GM18907 (cell line): ENCODE data around the gene UBFD1.
"Not testable (repeated sequence)": the region's sequence is repeated elsewhere in the genome, so short reads cannot be mapped to it uniquely, and the experiment has no call there.

Experiments
- ATAC-seq: cut with Tn5 transposase; IDR thresholded peaks from one replicate; pipeline ENCODE4 v1.9.1; 2021; ENCODE audit warnings: mild to moderate bottlenecking, moderate library complexity; ENCODE audit not compliant: unreplicated experiment

The UBFD1 gene

GRCh38 chr16:23564575-23565363 is 7.2 kb downstream of the UBFD1 start:
- no peak for ATAC-seq

GRCh38 chr16:23566724-23567123 is 9.2 kb downstream of the UBFD1 start:
- no peak for ATAC-seq

GRCh38 chr16:23567602-23568001 is 10.1 kb downstream of the UBFD1 start:
- no peak for ATAC-seq

- no peak for ATAC-seq
Observed at GRCh38 chr16:23570992-23571632, 13.6 kb downstream of the UBFD1 start.

- no peak for ATAC-seq
Observed at GRCh38 chr16:23571895-23572294, 14.4 kb downstream of the UBFD1 start.

- ATAC-seq = no peak
Observed at GRCh38 chr16:23572394-23572793, 14.9 kb downstream of the UBFD1 start.

GRCh38 chr16:23573817-23574216 is 16.3 kb downstream of the UBFD1 start:
- ATAC-seq = no peak

- no peak for ATAC-seq
Observed at GRCh38 chr16:23575834-23576233, 18.3 kb downstream of the UBFD1 start.

- ATAC-seq = no peak
Observed at GRCh38 chr16:23577493-23577892, 20.0 kb downstream of the UBFD1 start.

DNA sequence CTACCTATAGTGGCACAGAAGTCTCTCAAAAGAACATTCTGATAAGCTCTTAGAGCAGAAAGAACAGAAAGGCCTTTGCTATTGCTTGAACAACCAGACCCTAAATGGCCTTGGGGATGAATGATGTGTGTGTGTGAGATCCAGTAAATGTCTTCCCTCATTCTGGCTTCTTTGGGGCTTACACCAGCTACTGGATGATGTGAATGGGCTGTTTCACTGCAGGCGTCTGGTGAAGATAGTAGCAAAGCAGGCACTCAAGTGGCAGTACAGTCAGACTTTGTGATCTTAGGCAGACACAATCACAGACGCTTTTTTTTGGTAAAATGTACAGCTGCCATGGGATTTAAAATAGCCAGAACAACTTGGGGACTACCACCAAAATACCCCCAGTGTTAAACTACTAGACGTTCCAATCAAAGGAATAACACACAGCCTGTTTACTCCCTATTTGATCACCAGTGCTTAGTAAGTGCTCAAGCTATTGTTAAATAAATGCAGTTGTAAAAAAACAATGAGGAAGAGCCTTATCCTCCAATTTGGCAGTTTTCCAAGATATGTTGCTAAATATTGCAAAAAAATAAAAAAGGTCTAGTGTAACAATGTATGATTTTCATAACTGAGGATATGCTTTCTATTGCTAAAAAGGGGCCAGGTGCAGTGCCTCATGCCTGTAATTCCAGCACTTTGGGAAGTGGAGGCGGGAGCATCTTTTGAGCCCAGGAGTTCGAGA is 20.7 kb downstream of the UBFD1 start:
- ATAC-seq = no peak

- no peak for ATAC-seq
Observed at GRCh38 chr16:23579371-23579770, 21.8 kb downstream of the UBFD1 start.

- ATAC-seq = no peak
Observed at GRCh38 chr16:23580391-23580790, 22.9 kb downstream of the UBFD1 start.

GRCh38 chr16:23581764-23582163 is 24.2 kb downstream of the UBFD1 start:
- ATAC-seq = no peak

DNA sequence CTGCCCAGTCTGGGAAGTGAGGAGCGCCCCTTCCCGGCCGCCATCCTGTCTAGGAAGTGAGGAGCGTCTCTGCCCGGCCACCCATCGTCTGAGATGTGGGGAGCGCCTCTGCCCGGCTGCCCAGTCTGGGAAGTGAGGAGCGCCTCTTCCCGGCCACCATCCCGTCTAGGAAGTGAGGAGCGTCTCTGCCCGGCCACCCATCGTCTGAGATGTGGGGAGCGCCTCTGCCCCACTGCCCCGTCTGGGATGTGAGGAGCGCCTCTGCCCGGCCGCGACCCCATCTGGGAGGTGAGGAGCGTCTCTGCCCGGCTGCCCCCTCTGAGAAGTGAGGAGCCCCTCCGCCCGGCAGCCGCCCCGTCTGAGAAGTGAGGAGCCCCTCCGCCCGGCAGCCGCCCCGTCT is 25.7 kb downstream of the UBFD1 start:
- ATAC-seq = not testable (repeated sequence)

DNA sequence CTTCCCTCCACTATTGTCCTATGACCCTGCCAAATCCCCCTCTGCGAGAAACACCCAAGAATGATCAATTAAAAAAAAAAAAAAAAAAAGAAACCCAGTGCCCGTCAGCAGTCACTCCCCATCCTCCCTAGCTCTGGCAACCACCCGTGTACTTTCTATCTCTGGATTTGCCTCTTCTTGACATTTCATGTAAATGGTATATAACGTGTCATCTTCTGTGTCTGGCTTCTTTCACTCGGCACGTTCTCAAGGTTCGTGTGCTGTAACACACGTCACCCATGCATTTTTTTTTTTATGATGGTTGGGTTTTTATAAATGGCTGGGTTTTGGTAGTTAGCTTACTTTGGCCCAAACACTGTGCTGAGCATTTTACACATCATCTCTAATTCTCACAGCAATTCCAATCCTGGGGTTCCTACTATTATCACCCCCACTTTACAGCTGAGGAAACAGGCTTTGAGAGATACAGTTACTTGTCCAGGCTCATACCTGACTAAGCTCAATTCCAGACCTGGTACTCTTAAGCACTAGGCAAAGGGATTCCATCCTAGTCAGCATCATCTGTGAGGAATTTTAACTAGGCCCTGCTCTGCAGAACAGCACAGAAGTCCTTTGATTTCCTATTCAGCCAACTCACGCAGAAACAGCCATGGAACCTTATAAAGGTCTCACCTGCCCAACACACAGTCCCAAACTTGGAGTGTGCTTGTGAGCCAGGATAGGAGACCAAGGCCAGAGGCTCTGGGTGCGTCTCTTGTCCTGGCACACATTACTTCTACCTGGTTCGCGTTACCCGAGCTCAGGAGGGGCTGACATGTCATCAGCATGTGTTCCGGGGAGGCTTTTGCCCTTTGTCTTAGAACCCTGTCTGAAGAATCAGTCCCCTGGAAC is 26.9 kb downstream of the UBFD1 start:
- no peak for ATAC-seq

GRCh38 chr16:23587726-23588125 is 30.2 kb downstream of the UBFD1 start:
- no peak for ATAC-seq

GRCh38 chr16:23590181-23590580 is 32.7 kb downstream of the UBFD1 start:
- ATAC-seq = no peak

DNA sequence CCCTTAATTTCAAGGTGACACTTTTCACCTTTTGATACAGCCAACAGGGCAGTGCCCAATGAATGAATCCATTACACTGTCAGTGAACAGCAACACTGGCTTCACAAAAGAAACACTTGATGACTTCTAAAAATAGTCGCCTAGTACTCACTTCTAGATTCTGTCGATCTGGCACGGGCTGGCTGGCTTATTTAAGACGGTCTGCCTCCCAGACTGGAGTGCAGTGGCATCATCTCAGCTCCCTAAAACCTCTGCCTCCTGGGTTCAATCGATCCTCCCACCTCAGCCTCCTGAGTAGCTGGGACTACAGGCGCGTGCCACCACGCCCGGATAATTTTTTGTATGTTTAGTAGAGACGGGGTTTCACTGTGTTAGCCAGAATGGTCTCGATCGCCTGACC is 36.7 kb downstream of the UBFD1 start:
- ATAC-seq = no peak

DNA sequence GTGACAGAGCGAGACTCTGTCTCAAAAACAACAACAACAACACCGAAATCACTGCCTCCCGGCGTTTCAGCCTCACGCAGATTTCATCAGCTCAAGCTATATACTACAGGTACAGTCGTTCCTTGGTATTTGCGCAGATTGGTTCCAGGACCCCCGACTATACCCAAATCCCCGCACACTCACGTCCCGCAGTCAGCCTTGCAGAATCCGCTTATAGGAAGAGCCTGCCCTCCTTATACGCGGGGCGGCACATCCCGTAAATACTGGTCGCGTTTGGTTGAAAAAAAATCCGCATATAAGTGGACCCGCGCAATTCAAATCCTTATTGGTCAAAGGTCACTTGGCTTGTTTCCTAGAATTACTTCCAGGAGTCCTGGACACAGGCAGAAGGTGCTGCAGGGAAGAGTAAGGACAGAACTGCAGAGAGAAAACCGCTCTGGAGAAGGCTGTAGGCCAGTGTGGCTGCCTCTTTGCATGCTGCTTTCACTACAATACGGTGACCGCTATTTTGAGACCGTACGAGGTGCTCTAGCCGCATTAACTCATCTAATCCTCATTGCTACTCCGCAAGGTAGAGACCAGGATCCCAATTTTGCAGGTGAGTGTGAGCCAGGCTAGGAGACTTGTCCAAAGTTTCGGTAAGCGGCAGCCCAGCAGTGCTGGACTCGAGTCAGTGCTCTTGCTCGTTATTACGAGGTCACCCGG is 37.9 kb downstream of the UBFD1 start:
- peak; percentile 7 for ATAC-seq
